NOMO-1 treated with DMSO at 0.1 percent for 48 hours (cell line): ENCODE measurements around the gene MPDZ.

Experiments
- DNase-seq: peaks from one replicate; lab custom pipeline; 2025; ENCODE audit not compliant: unreplicated experiment; lab: John Stamatoyannopoulos, UW

Gene MPDZ, protein sequence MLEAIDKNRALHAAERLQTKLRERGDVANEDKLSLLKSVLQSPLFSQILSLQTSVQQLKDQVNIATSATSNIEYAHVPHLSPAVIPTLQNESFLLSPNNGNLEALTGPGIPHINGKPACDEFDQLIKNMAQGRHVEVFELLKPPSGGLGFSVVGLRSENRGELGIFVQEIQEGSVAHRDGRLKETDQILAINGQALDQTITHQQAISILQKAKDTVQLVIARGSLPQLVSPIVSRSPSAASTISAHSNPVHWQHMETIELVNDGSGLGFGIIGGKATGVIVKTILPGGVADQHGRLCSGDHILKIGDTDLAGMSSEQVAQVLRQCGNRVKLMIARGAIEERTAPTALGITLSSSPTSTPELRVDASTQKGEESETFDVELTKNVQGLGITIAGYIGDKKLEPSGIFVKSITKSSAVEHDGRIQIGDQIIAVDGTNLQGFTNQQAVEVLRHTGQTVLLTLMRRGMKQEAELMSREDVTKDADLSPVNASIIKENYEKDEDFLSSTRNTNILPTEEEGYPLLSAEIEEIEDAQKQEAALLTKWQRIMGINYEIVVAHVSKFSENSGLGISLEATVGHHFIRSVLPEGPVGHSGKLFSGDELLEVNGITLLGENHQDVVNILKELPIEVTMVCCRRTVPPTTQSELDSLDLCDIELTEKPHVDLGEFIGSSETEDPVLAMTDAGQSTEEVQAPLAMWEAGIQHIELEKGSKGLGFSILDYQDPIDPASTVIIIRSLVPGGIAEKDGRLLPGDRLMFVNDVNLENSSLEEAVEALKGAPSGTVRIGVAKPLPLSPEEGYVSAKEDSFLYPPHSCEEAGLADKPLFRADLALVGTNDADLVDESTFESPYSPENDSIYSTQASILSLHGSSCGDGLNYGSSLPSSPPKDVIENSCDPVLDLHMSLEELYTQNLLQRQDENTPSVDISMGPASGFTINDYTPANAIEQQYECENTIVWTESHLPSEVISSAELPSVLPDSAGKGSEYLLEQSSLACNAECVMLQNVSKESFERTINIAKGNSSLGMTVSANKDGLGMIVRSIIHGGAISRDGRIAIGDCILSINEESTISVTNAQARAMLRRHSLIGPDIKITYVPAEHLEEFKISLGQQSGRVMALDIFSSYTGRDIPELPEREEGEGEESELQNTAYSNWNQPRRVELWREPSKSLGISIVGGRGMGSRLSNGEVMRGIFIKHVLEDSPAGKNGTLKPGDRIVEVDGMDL (N-terminal part only)

DNA sequence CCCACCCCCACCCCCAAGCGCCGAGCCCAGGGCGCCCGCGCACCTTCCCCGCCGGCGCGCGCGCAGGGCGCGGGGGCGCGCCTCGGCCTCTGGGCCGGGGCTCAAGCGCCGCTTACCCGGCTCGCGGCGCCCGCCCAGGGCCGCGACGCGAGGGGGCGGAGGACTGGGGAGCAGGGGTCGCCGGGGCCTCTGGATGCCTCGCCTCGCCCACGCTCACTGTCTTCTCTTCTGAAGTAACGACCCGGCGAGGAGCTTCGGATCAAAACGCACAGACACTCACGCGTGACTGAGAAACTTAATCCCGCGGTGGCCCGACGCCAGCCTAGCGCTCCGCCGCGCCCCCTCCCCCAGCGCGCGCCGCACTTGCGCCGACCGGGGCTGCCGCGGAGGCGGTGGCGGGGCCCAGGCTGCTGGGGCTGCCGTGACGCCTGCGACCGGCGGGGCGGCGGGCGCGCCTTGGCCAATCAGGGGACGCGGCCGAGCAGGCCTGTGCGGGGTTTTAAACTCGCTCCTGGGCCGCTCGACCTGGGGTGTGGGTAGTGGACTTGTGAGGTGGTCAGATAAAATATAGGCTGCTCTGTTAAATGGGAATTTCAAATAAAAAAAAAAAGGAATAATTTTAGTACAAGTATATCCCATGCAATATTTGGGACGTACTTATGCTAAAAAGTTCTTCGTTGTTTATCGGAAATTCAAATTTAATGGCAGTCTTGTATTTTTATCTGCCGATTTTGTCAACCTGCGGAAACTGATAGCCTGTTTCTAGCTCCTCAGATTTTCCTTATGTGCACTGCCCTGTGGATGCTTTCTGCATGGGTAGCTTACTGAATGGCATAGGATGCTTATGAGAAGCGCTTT is at the start of gene MPDZ:
MPDZ (minus strand) TSS at position 409 of the 858 bp plus-strand sequence. CDS start 29,377 bp downstream, outside the sequence.
- DNase-seq: no peak

DNA sequence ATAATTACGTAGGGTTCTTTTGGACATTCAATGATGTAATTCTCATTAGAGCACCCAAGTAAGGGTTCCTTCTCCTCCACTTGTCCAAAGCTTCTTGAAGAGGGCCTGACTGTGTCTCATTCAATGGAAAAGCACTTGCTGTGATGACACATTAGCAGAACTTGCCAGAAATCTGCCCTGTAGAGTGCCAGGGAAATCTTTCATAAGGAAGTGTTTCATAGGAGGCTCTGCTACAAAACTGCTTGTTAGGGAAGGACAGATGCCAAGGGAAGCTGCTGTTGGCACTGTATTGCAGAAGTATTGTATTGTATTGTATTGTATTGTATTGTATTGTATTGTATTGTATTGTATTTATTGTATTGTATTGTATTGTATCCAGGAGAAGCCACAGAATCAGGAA is 45.5 kb upstream of the MPDZ start:
- no peak for DNase-seq

DNA sequence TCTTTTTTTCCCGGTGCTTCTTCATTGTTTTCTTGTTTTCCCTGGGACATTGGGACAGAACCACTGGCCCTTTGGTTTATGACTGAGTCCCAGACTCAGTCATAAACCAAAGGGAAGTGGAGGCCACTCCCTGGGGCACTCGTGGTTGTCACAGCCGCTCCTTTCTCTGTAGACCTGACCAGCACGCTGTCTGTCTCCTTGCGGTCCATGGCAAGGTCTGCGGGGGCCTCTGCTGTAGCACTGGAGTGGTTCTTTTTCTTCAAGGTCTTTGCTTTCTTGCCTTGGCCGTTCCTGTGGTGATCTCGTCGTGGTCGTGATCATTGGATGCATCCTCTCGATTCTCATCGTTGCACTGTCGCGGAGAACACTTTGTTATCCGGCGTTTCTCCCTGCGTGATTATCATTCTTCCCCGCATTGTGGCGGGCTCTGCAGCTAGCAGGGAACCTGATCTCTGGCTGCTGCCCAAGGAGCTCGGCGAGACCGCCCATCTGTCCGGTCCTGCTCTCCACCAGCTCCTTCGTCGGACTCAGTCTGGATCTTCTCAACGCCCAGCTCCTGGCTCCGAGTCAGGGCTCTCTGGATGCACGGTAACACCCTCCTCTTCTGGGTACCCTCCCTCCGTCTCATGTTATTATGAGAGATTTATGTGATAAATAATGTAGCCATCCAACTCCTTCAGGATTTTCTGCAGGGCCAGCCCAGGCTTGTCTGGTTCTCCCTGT is 43.5 kb upstream of the MPDZ start:
- no peak for DNase-seq

DNA sequence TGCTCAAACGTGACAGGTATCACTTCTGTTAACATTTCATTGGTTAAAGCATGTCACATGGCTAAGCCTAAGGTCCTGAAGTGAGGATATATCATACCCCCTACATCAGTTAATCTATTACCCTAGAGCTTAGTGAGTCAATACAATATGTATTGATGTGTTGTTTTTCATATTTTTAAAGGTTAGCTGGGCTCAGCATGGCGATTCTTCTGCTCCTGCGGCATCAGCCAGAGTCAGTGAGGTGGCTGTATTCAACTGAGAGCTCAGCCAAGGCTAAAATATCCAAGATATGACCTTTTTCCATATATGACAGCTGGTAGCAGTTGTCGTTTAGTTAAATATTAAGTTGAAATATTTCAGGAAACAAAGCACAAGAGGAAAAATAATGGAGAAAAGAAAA is 38.5 kb upstream of the MPDZ start:
- DNase-seq: no peak

DNA sequence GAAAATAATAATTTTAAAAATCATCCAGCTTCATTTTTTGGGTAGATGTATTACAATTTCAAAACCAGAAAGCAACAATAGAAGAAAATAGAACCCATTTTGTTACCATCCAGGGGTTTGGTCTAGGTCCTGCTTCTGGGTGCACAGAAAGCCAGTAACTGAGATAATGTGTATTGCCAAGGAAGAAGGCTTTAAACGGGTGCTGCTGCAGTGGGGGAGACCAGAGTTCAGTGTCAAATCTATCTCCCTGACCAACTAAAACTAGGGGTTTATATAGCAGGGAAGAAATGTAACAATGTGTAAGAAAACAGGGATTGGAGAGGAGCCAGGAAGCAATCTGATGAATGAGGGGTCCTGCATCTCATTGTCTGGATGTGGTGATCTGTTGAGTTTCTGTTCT is 17.5 kb upstream of the MPDZ start:
- DNase-seq: no peak

DNA sequence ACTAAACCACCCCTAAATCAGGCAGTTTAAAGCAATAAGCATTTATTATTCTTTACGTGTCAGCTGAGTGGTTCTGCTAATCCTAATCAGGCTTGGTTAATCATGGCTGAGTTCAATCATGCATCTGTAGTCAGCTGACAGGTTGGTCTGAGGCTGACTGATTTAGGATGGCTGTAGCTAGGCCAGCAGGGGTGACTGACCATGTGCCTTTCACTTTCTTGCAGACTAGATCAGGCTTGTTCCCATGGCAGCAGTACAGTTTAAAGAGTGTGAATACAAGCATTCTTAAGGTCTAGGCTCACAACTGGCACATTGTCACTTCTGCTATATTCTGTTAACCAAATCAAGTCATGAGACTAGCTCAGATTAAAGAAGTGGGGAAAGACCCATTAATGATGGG is 16.1 kb upstream of the MPDZ start:
- DNase-seq: no peak

DNA sequence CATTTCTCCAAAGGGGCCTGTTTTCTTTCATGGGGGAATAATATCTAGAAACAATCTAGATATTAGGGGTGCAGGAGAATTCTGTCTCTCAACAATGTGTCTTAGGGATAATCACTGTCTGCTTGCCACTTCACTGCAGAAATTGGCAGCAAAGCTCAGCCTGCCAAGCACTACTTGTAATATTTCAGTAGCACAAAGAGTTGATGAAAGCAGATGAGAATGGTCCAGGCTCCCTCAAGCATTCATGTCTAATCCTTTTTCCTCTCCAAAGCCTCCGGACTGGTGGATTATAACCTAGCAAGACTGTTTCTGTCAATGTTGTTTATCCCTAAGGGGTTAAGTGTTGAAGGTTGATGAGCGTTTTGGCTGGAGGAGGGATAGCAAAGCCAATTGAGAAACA is 13.3 kb upstream of the MPDZ start:
- DNase-seq: no peak

DNA sequence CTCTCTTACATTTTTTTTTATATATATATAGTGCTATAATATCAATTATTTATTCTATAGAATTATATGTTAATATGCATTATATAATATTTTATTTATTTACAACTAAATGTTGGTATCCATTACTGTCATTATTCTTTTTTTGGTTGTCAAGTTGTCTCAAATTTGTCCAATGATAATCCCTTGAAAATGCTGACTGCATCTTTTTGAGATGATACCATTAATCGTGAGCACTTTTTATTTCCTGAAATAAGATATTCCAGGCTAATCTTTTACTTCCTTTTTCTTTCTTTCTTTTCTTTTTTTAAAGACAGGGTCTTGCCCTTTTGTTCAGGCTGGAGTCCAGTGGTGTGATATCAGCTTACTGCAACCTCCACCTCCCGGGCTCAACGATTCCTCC is 12.7 kb upstream of the MPDZ start:
- DNase-seq: no peak

DNA sequence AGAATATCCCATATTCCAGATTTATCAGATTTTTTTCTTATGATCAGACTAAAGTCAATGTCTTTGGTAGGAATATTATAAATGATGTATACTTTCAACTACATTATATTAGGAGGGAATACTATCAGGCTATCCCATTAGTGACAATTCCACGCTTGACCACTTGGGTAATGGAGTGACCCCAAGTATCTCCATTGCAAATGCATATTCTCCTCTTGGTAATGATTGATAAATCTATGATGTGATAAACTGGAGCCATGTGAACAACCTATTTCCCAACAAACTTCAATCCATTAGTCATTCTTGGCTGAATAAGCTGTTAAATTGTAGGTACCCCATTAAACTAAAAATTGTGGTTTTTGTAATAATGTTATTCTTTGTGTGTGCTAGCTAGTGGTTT is 12.2 kb upstream of the MPDZ start:
- no peak for DNase-seq

DNA sequence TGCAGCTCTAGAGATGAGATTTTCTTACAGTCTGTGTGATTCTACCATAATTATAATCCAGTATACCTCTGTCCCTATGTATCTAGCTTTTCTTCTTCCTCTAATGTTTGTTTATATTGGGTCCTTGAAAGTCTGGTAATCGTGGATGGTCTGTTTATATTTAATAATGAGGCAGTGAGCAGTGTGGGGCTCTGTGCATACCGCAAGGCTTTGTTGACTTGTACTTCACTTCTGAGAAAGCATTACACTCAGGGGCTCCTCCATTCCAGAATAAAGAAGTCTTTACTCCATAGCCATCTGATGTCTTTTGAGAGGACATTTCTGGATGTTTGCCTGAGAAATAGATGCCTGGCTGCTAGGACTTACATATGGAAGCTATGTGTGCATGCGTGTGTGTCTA is 4.5 kb upstream of the MPDZ start:
- DNase-seq: no peak

DNA sequence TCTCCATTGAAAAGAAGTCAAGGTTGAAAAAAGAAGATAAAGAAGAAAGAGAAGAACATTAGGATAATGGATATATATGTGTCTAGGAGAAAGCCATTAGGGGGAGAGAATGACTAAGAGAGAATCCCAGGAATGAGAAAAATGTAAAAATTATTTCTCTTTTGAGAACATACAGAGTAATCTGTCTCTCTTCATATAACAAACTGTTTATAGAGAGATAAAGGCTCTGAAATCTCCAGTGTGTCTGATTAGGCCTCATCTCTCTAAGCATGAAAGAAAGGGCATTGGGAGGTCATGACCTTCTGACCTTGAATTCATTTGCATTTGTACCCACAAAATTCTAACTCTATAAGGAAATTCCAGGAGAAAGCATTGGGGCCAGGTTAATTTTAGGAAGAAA is 3.5 kb upstream of the MPDZ start:
- DNase-seq: no peak

DNA sequence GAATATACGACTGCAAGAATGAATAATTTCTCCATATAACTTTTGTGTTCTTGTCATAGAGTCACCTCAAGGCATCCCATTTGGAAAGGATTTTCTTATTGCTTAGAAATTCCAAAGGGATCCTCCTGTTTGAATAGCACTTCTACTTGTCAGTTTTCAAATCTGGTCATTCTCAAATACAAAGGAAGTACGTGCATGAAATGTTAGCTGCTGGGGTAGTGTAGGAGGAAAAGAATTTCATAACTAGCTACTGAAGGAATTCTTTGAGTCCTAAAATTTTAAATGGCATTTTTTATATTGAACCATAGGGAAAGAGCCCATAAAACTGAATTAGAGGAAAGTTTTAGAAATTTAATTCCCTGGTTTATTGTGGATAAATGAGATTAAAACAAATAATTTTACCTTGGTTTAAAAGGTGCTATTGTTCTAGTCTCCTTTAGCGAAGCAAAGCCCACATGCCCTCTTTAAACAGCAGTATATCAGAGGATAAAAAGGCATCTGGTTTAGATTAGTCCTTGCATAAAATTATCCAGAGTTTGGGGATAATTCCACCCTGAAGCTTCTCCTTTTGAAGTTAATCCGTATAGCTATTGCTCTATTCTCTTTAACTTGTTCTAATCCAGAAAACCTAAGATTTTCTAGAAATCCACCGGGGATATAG is 2.0 kb upstream of the MPDZ start:
- no peak for DNase-seq

DNA sequence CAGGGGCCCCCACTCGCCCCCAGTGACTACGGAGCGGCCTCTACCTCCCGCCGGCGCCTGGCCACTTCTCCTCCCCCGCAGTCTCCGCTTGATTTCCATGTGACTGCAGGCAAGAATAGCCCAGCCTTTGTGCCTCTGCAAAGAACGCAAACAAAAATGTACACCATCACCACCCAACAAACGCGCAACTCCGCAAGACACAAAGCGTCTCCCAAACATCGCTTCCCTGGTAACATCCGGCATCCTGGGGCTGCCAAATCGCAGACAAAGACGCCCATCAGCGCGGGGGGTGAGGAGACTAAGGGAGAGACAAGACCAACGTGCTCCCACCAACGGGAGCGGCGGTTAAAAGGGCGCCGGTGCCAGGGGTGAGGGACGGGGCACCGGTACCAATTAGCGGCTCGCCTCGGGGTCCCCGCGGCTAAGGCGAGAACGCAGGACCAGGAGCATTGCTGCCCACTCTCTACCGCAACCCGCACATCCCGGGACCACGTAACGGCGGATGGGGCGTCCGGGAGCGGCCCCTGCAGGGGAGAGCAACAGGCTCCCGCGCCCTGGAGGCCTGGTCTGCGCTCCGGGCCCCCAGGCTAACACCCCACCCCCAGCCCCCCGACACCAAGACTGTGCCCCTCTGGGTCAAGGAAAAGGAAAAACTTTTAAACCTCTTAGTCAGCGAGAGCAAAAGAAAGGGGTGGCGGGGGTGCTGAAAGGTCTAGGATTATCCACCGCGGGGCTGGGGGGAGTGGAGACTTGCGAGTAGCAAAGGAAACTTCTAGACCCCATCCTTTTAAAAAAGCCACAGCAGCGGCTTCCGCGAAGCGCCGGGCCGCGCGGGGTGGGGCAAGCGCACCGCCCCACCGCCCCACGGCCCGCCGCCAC is 885 bp downstream of the MPDZ start:
- DNase-seq: no peak

DNA sequence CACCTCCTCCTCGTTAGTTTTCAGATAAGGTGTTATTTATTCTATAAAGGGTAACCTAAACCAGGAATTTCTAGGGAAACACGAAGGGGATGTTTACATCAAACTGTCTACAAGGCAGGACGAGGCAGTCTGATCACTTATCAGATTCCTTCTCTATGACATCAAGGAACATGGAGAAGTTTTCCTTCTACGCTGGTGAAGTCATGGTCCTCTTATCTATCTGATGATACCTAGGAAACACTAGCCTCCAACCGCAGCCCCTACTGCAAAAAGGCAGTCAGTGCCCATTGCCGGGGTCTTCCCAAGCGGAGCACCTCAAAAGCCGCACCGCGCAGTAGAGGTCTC is 1.5 kb downstream of the MPDZ start:
- DNase-seq: no peak

DNA sequence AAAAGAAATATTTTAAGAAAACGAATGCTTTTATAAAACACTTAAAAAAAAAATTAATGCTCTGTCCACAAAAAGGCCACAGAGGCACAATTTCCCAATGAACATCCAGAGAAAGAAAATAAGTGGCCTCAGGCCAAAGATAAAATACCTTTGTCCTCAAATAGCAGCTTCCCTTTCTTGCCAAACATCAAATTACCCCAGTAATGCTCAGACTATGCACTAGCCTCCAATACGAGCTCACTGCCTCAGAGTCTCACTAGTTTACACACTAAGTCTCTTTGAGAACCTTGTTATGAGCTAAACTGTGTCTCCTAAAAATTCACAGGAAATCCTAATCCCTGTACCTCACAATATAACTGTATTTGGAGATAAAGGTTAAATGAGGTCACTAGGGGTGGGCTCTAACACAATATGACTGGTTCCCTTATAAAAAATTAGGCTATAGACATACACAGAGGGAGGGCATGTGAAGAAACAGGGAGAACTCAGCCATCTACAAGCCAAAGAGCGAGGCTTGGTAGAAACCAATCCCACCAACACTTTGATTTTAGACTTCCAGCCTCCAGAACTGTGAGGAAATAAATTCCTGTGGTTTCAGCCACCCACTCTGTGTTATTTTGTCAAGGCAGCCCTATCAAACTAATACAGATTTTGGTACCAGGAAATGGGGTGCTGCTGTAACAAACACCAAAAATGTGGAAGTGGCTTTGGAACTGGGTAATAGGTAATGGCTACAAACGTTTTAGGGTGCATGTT is 4.4 kb downstream of the MPDZ start:
- no peak for DNase-seq

DNA sequence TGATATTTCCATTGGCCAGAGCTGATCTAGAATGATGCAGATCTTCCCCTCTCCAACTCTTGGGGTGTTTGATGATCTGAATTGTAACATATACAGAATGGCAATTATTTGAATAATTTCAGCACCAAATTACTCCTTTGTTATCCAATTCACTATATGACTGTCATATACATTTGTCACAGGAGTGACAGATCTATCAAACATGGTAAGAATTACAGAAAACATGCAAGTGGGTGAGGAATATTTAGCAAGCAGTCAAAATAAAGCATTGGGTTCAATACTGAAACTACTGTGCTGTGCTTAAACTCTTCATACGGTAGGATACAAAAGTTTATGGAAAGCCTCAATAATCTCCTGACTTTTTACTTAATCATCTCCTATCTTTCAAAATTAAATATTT is 8.8 kb downstream of the MPDZ start:
- DNase-seq: no peak

DNA sequence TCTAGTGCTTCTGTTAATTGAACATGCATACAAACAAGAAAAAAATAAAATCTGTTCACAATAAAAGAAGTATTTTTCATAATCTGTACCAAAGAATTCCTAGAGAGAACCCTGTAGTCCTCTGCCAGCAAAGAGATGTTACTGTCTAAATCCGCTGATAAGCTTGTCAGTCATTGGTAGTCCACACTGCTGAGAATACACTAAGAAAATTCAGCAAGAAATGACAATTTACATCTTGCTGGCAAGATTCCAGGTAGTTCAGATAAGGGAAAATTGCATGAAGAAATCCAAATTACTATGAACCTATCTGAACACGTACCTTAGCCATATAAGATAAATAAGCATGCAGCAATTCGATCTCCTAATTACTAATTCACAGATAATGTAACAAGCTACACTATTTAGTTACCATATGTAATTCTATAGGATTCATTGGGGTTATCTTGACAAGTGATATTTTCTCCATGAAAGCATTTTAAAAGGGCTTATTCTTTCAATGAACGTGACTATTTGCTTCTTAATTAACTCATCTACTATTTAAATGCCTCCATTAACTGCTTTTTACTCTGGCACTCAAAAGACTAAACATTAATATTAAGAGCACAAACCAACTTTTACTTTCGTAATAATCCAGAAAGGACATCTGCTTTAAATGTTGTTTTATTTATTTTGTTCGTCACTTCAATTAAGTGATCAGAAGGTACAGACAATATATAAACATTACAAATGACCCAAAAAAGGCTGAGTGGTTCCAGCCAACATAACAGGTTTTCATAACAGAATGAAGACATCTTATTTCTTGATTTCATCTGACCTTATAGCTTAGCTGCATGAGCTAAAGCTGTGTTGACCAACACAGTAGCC is 9.7 kb downstream of the MPDZ start:
- no peak for DNase-seq
